GM21360 (cell line): ENCODE measurements around the gene OR1I1.
"Not testable (repeated sequence)": the region's sequence is repeated elsewhere in the genome, so short reads cannot be mapped to it uniquely, and the experiment has no call there.

Source experiments
- ATAC-seq: cut with Tn5 transposase; IDR thresholded peaks from one replicate; pipeline ENCODE4 v1.9.1; 2021; ENCODE audit warnings: mild to moderate bottlenecking, moderate library complexity; ENCODE audit not compliant: unreplicated experiment

OR1I1 gene

GRCh38 chr19:15097980-15098379 is 16.0 kb downstream of the OR1I1 start:
- ATAC-seq = not testable (repeated sequence)

- no peak for ATAC-seq
These were observed 16.4 kb downstream of the OR1I1 start for GRCh38 chr19:15098460-15098859.

- ATAC-seq = no peak
These were observed 17.1 kb downstream of the OR1I1 start for GRCh38 chr19:15099017-15099582.

- no peak for ATAC-seq
These were observed 19.6 kb downstream of the OR1I1 start for GRCh38 chr19:15101479-15102082.

GRCh38 chr19:15104003-15104402 is 22.0 kb downstream of the OR1I1 start:
- ATAC-seq = no peak

GRCh38 chr19:15104411-15104810 is 22.4 kb downstream of the OR1I1 start:
- ATAC-seq = no peak

- ATAC-seq = no peak
These were observed 23.0 kb downstream of the OR1I1 start for GRCh38 chr19:15105044-15105443.

GRCh38 chr19:15107061-15108010 is 25.3 kb downstream of the OR1I1 start, which contains the start of gene SYDE1:
SYDE1 (plus strand) TSS chr19:15107401; CDS start chr19:15107434, 33 bp downstream.
- ATAC-seq = no peak

- no peak for ATAC-seq
These were observed 26.3 kb downstream of the OR1I1 start for GRCh38 chr19:15108145-15108844.

- no peak for ATAC-seq
These were observed 27.1 kb downstream of the OR1I1 start for GRCh38 chr19:15108845-15109767.

- ATAC-seq = no peak
These were observed 27.9 kb downstream of the OR1I1 start for GRCh38 chr19:15109768-15110417.

- no peak for ATAC-seq
These were observed 28.4 kb downstream of the OR1I1 start for GRCh38 chr19:15110418-15110815.

GRCh38 chr19:15111758-15112157 is 29.7 kb downstream of the OR1I1 start:
- ATAC-seq = no peak

GRCh38 chr19:15112385-15112784 is 30.4 kb downstream of the OR1I1 start:
- ATAC-seq = no peak

GRCh38 chr19:15113245-15114152 is 31.5 kb downstream of the OR1I1 start:
- no peak for ATAC-seq

- ATAC-seq = no peak
These were observed 32.1 kb downstream of the OR1I1 start for GRCh38 chr19:15114153-15114540.

GRCh38 chr19:15115080-15115479 is 33.1 kb downstream of the OR1I1 start:
- ATAC-seq = no peak

- ATAC-seq = no peak
These were observed 34.0 kb downstream of the OR1I1 start for GRCh38 chr19:15115762-15116615.
